Renal cortex interstitium (tissue), 15 donors: ENCODE results near the gene CACNG1. TPM values are rescaled to one million over a fixed set of nuclear protein-coding genes. Genes with fewer than 3 reads are reported as not detected.

ENCODE experiments used
- DNase-seq, 11 donors: peaks; one replicate each; pipeline ENCODE4 v3.0.0-alpha.2; 2013; ENCODE audit warnings: low read depth in 9 of 11, low spot score in 4 of 11; ENCODE audit errors: extremely low read depth in 1 of 11
- long read RNA-seq, 16 experiments: transcript quantifications; one replicate each; lab custom pipeline, GENCODE V29; 2026
- polyA plus RNA-seq, 3 donors: library from polyadenylated mRNA; unstranded; fragments of 120-200 nt; gene quantifications; one replicate each; pipeline ENCODE4 v1.2.1, GENCODE V29; 2013; ENCODE audit not compliant: insufficient read length in 3 of 3

The CACNG1 gene
- not detected for polyA plus RNA-seq
- long read RNA-seq, donor 1, result 0 reads
- long read RNA-seq, donor 2, result 0 reads
- long read RNA-seq, donor 3, result 0 reads
- long read RNA-seq, donor 4, result 0 reads
- long read RNA-seq, donor 5, result 0 reads
- long read RNA-seq, donor 6, result 0 reads
- long read RNA-seq, donor 7, result 0 reads
- long read RNA-seq, donor 8, result 0 reads
- long read RNA-seq, donor 9, result 0 reads
- long read RNA-seq, donor 10, partial matches to known transcripts, result 6 of 8 reads
- long read RNA-seq, donor 10, other reads (novel, unspliced or antisense), result 0 of 8 reads
- long read RNA-seq, donor 11, result 0 reads
- long read RNA-seq, donor 12, result 0 reads
- long read RNA-seq, donor 13, result 0 reads
- long read RNA-seq, donor 14, result 0 reads
- long read RNA-seq, donor 15, result 0 reads
- long read RNA-seq, donor 16, partial matches to known transcripts, result 87 of 87 reads
- long read RNA-seq, donor 16, other reads (novel, unspliced or antisense), result 0 of 87 reads

GRCh38 chr17:67044016-67044772, at the start of gene CACNG1:
CACNG1 (plus strand) TSS chr17:67044554; CDS start chr17:67044661, 107 bp downstream.
- DNase-seq, result no peak

GRCh38 chr17:66994930-66995535, 49.3 kb upstream of the CACNG1 start:
- no peak for DNase-seq

- no peak for DNase-seq
These were observed 48.4 kb upstream of the CACNG1 start for GRCh38 chr17:66995944-66996343.

GRCh38 chr17:66996926-66997325, 47.4 kb upstream of the CACNG1 start:
- no peak for DNase-seq

GRCh38 chr17:67003231-67003630, 41.1 kb upstream of the CACNG1 start:
- DNase-seq, result no peak

DNA sequence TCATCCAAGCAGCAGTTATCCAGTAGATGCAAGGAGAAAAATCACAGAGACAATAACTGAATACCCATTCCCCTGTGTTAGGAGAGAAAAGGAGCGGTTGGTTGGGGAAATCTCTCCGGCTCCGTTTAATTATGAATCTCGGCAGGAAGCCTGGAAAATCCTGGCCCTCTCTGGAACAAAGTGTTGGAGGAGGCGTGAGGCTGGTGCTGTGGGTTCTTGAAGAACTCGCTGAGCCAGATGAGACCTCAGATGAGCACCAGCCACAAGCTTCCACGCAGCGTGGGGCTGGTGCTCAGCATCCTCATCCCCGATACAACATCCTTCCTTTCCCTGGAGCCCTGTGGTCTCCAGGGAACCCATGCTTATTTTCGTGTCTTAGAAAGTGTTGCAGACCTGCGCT, 40.2 kb upstream of the CACNG1 start:
- no peak for DNase-seq

DNA sequence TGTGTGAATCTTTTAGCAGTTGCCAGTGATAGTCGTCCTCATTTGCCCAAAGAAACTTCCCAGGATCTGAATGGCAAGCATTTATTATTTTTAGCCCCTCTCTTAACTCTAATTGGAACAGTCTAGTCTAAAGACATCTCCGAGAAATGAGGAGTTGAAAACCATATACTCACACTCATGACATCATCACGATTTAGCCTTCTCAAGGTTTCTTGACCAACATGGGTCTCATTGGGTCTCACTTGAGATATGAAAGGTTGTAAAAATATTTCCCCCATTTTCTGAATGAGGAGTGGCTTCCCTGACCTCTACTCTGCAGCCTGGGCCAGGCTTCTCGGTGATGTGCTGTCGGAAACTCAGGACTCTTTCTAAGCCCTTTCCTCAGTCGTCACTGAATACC, 37.1 kb upstream of the CACNG1 start:
- DNase-seq, result no peak

GRCh38 chr17:67008101-67008500, 36.3 kb upstream of the CACNG1 start:
- DNase-seq, result no peak

- DNase-seq, result no peak
These were observed 32.7 kb upstream of the CACNG1 start for GRCh38 chr17:67011527-67012175.

- DNase-seq, result no peak
These were observed 30.5 kb upstream of the CACNG1 start for GRCh38 chr17:67013891-67014290.

DNA sequence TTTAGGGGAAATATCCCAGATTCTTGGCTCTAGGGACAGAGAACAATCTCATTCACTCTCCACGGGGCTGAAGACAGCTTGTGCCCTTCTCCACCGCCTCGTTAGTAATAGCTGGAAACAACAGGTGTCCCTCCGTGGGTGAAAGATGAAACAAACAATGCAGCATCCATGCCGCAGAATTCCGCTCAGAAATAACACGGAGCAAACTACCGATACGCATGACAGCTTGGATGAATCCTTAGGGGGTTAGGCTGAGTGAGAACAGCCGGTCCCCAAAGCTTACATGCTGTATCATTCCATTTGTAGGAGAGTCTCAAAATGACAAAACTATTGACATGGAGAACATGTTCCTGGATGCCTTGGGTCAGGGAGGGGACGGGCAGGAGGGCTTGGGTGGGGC, 29.4 kb upstream of the CACNG1 start:
- DNase-seq, result no peak

- no peak for DNase-seq
These were observed 28.2 kb upstream of the CACNG1 start for GRCh38 chr17:67016039-67016762.

DNA sequence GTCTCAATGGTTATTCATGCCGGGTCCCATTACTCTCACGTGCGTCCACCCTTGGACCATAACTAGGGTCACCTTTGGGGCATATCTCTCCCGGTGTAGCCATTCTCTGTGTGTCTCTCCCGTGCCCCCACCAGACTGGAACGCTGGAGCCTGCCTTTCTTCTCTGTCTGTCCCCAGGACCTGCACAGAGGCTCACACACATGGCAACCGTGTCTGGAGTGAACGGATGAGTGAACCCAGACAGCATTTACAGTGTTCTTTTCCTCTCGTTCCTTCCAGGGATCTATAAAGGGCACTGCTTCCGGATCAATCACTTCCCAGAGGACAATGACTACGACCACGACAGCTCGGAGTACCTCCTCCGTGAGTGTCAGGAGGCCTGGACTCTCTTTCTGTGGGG, 26.4 kb upstream of the CACNG1 start:
- no peak for DNase-seq

DNA sequence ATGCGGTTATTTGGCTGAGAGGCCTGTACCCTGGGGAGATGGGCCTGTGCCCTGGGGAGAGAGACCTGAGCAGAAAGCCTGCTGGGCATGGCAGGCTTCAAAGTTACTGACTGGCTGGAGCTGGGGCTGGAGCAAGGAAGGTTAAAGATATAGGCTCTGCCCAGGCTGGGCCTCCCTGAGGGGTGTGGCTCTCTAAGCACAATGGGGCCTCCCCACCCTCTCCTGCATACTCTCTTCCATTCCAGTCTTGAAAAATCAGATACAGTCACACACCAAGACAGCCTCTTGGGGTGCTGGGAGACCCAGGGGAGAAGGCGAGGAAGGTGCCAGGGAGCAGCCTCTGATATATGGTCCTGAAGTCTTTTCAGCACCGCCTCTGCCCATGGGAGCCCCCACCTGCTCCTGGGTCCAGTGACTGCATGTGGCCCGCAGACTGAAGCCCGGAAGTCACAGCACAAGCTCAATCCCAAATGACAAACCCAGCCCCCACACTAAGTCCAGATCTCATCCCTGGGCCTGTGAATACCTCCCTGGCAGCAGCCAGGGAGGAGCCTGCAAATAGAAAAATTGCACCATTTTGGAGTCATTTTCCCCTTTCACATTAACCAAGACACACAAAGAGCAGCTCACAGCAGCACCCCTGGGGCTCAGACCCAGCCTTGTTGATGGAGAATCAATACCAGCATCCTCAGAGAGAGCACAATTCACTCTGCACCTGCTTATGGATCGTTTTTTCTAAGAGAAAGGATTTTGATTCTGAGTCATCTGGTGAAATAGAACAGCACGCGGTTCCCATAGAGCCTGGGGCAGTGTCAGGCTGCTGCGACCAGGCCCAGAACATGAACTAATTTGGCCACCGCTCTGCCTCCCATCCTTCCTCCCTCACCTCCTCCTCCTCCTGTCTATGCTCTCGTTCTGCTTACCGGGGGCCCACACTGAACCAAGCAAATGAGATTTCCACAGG, 25.6 kb upstream of the CACNG1 start:
- no peak for DNase-seq

GRCh38 chr17:67019809-67020208, 24.5 kb upstream of the CACNG1 start:
- DNase-seq, result no peak

- no peak for DNase-seq
These were observed 24.0 kb upstream of the CACNG1 start for GRCh38 chr17:67020293-67020766.

- no peak for DNase-seq
These were observed 23.2 kb upstream of the CACNG1 start for GRCh38 chr17:67021196-67021595.
